H9 (cell line): ENCODE data around the gene SF3B5. TPM values are rescaled to one million over a fixed set of nuclear protein-coding genes. Genes with fewer than 3 reads are reported as not detected.

Experiments
- DNase-seq: peaks from one replicate; pipeline ENCODE4 v3.0.0-alpha.2; 2017
- H2AFZ ChIP-seq: one replicate; pipeline ENCODE4 v1.6.1; 2013; ENCODE audit warnings: mild to moderate bottlenecking, low read length, control low read depth, moderate library complexity
- H2AK5ac ChIP-seq: 2 replicates; pipeline ENCODE4 v1.6.1; 2013; ENCODE audit warnings: low read length, control low read depth, mixed read lengths; ENCODE audit not compliant: insufficient read length
- H2BK120ac ChIP-seq: one replicate; pipeline ENCODE4 v1.6.1; 2013; ENCODE audit warnings: low read depth, mild to moderate bottlenecking, low read length, control low read depth, inconsistent platforms; ENCODE audit not compliant: poor library complexity, severe bottlenecking
- H2BK12ac ChIP-seq: 2 replicates; pipeline ENCODE4 v1.6.1; 2013; ENCODE audit warnings: low read length, control low read depth, mixed read lengths, low read depth; ENCODE audit not compliant: insufficient read length
- H2BK15ac ChIP-seq: 2 replicates; pipeline ENCODE4 v1.6.1; 2013; ENCODE audit warnings: low read depth, low read length, control low read depth
- H2BK20ac ChIP-seq: one replicate; pipeline ENCODE4 v1.6.1; 2013; ENCODE audit warnings: low read depth, mild to moderate bottlenecking, low read length, control low read depth, inconsistent platforms; ENCODE audit not compliant: poor library complexity, severe bottlenecking
- H2BK5ac ChIP-seq: 2 replicates; pipeline ENCODE4 v1.6.1; 2013; ENCODE audit warnings: low read length, control low read depth, mixed read lengths; ENCODE audit not compliant: insufficient read length
- H3K14ac ChIP-seq: 2 replicates; pipeline ENCODE4 v1.6.1; 2013; ENCODE audit warnings: low read length, control low read depth; ENCODE audit not compliant: insufficient read depth
- H3K18ac ChIP-seq: 2 replicates; pipeline ENCODE4 v1.6.1; 2013; ENCODE audit warnings: low read depth, mild to moderate bottlenecking, mixed read lengths, low read length, control low read depth; ENCODE audit not compliant: insufficient read length
- H3K23ac ChIP-seq: 2 replicates; pipeline ENCODE4 v1.6.1; 2013; ENCODE audit warnings: low read length, control low read depth, mixed read lengths, low read depth; ENCODE audit not compliant: insufficient read length
- H3K23me2 ChIP-seq: 2 replicates; pipeline ENCODE4 v1.6.1; 2013; ENCODE audit warnings: low read depth, mild to moderate bottlenecking, mixed read lengths, low read length, control low read depth; ENCODE audit not compliant: insufficient read length, poor library complexity, severe bottlenecking
- H3K27ac ChIP-seq: 2 replicates; pipeline ENCODE4 v1.5.1; 2013; ENCODE audit warnings: low read length, control low read depth, mixed read lengths, low read depth; ENCODE audit not compliant: insufficient read length
- H3K27me3 ChIP-seq: 2 replicates; pipeline ENCODE4 v1.6.1; 2013; ENCODE audit warnings: low read length, control low read depth, inconsistent platforms; ENCODE audit not compliant: insufficient read depth
- H3K4ac ChIP-seq: 2 replicates; pipeline ENCODE4 v1.6.1; 2013; ENCODE audit warnings: low read depth, mild to moderate bottlenecking, control low read depth, inconsistent platforms, low read length, moderate library complexity
- H3K4me1 ChIP-seq: 2 replicates; pipeline ENCODE4 v1.6.1; 2013; ENCODE audit warnings: low read length, control low read depth, inconsistent platforms; ENCODE audit not compliant: insufficient read depth
- H3K4me2 ChIP-seq: 2 replicates; pipeline ENCODE4 v1.6.1; 2013; ENCODE audit warnings: low read length, control low read depth, mixed read lengths; ENCODE audit not compliant: insufficient read length, insufficient read depth
- H3K56ac ChIP-seq: 2 replicates; pipeline ENCODE4 v1.6.1; 2013; ENCODE audit warnings: low read depth, mild to moderate bottlenecking, mixed read lengths, low read length, control low read depth; ENCODE audit not compliant: insufficient read length
- H3K79me1 ChIP-seq: 2 replicates; pipeline ENCODE4 v1.6.1; 2013; ENCODE audit warnings: low read depth, mild to moderate bottlenecking, moderate library complexity, low read length, control low read depth, inconsistent platforms; ENCODE audit not compliant: insufficient read depth, poor library complexity, severe bottlenecking
- H3K79me2 ChIP-seq: 2 replicates; pipeline ENCODE4 v1.6.1; 2013; ENCODE audit warnings: low read length, control low read depth, inconsistent platforms; ENCODE audit not compliant: insufficient read depth
- H3K9ac ChIP-seq: 2 replicates; pipeline ENCODE4 v1.6.1; 2013; ENCODE audit warnings: low read length, control low read depth, mixed read lengths; ENCODE audit not compliant: insufficient read length; ENCODE audit errors: extremely low read depth
- H3K9me3 ChIP-seq: one replicate; pipeline ENCODE4 v1.6.1; 2013; ENCODE audit warnings: low read depth, low read length, inconsistent platforms; ENCODE audit not compliant: control insufficient read depth
- H3T11ph ChIP-seq: one replicate; pipeline ENCODE4 v1.6.1; 2013; ENCODE audit warnings: mild to moderate bottlenecking, low read length, control low read depth, inconsistent platforms
- H4K20me1 ChIP-seq: one replicate; pipeline ENCODE4 v1.6.1; 2013; ENCODE audit not compliant: control insufficient read depth, insufficient read length, insufficient read depth
- H4K5ac ChIP-seq: 2 replicates; pipeline ENCODE4 v1.6.1; 2013; ENCODE audit warnings: low read depth, mild to moderate bottlenecking, mixed read lengths, low read length, control low read depth; ENCODE audit not compliant: insufficient read length
- H4K8ac ChIP-seq: replicated peaks from 2 replicates; pipeline ENCODE4 v1.6.1; 2013; ENCODE audit warnings: low read length, control low read depth, mixed read lengths, low read depth; ENCODE audit not compliant: insufficient read length
- H4K91ac ChIP-seq: 2 replicates; pipeline ENCODE4 v1.6.1; 2013; ENCODE audit warnings: low read depth, mild to moderate bottlenecking, moderate library complexity, mixed read lengths, low read length, control low read depth; ENCODE audit not compliant: insufficient read length
- H3K27ac Mint-ChIP-seq, 3 experiments: 2 replicates in 2 of 3; 3 replicates in 1 of 3; pipeline ENCODE4 v1.8.0; 2020 to 2021; ENCODE audit warnings: mixed read lengths in 3 of 3, mild to moderate bottlenecking in 1 of 3, moderate library complexity in 1 of 3
- H3K27me3 Mint-ChIP-seq: 2 replicates; pipeline ENCODE4 v1.8.0; 2021; ENCODE audit warnings: low read depth, mild to moderate bottlenecking, moderate library complexity, mixed read lengths
- H3K36me3 Mint-ChIP-seq, 3 experiments: 2 replicates in 2 of 3; 3 replicates in 1 of 3; pipeline ENCODE4 v1.8.0; 2020 to 2021; ENCODE audit warnings: low read depth in 3 of 3, mixed read lengths in 3 of 3; ENCODE audit not compliant: insufficient read depth in 1 of 3
- H3K4me1 Mint-ChIP-seq, 2 experiments: 2 replicates each; pipeline ENCODE4 v1.8.0; 2020; ENCODE audit warnings: mixed read lengths in 2 of 2
- H3K4me3 Mint-ChIP-seq, 2 experiments: 2 replicates in 1 of 2; 3 replicates in 1 of 2; pipeline ENCODE4 v1.8.0; 2020 to 2021; ENCODE audit warnings: mild to moderate bottlenecking in 2 of 2, mixed read lengths in 2 of 2, moderate library complexity in 1 of 2
- H3K9me3 Mint-ChIP-seq, 2 experiments: 2 replicates in 1 of 2; 3 replicates in 1 of 2; pipeline ENCODE4 v1.8.0; 2020; ENCODE audit warnings: mild to moderate bottlenecking in 2 of 2, mixed read lengths in 2 of 2, moderate library complexity in 1 of 2
- CTCF ChIP-seq: fragments of 200-600 bp; sonication (generic); conservative IDR thresholded peaks from 3 replicates; pipeline ENCODE4 v1.8.0; 2021; ENCODE audit warnings: antibody characterized with exemption, mild to moderate bottlenecking
- whole genome bisulfite sequencing: extraction: QIAGEN DNeasy Blood & Tissue Kit; methylation state at CpG from one replicate; pipeline ENCODE4 v1.1.7; 2013; ENCODE audit warnings: missing lambda C conversion rate, low lambda C conversion rate, mixed read lengths; ENCODE audit not compliant: insufficient read length; ENCODE audit errors: extremely low coverage; 5-methylcytosine and 5-hydroxymethylcytosine counted together
- total RNA-seq: library from RNA; stranded (reverse); gene quantifications from 2 replicates; pipeline ENCODE4 v1.2.1, GENCODE V29; 2021

Gene SF3B5
- total RNA-seq, 1 experiment from 2014 or later = 145 TPM

- no peaks in the 10 kb centered on the region for H3K79me2 ChIP-seq
- H3K14ac ChIP-seq = no peak overlapping the region
- no CpG with 5 or more reads among the region's 6 CpGs for WGBS
- no peak overlapping the region for H4K8ac ChIP-seq
- no peak overlapping the region for H3K56ac ChIP-seq
- no peak overlapping the region for H4K91ac ChIP-seq
- H3K18ac ChIP-seq = no peak overlapping the region
- DNase-seq = no peak
- no peak overlapping the region for H3K23ac ChIP-seq
- H3K4ac ChIP-seq = no peak overlapping the region
- no peaks in the 10 kb centered on the region for H3K4me1 Mint-ChIP-seq
- H4K5ac ChIP-seq = no peak overlapping the region
- H3K9ac ChIP-seq = no peak overlapping the region
- no peak overlapping the region for H3T11ph ChIP-seq
- H2BK5ac ChIP-seq = no peak overlapping the region
- H3K27ac Mint-ChIP-seq = no peak overlapping the region
- H3K27ac ChIP-seq = no peak overlapping the region
- H3K27me3 ChIP-seq = no peaks in the 10 kb centered on the region
- no peak overlapping the region for H3K4me3 Mint-ChIP-seq
- no peak overlapping the region for H2BK12ac ChIP-seq
- no peak overlapping the region for H3K4me2 ChIP-seq
- H4K20me1 ChIP-seq = no peaks in the 10 kb centered on the region
- H2BK120ac ChIP-seq = no peak overlapping the region
- H2BK15ac ChIP-seq = no peak overlapping the region
- H3K79me1 ChIP-seq = no peaks in the 10 kb centered on the region
- no peak for TF ChIP-seq CTCF
- no peak overlapping the region for H2BK20ac ChIP-seq
- H3K9me3 ChIP-seq = no peaks in the 10 kb centered on the region
- H2AK5ac ChIP-seq = no peak overlapping the region
- H3K4me1 ChIP-seq = no peaks in the 10 kb centered on the region
- H3K27me3 Mint-ChIP-seq = peaks cover 4% of the 10 kb centered on the region
- no peaks in the 10 kb centered on the region for H3K23me2 ChIP-seq
- no peak overlapping the region for H2AFZ ChIP-seq
- H3K9me3 Mint-ChIP-seq = no peaks in the 10 kb centered on the region
- no peaks in the 10 kb centered on the region for H3K36me3 Mint-ChIP-seq
These were observed 31.7 kb upstream of the SF3B5 start for GRCh38 chr6:144127097-144127496.
